Measurements from ENCODE around the gene PCDHB5.
"Not testable (repeated sequence)": the region's sequence is repeated elsewhere in the genome, so short reads cannot be mapped to it uniquely, and the experiment has no call there.

Gene PCDHB5

GRCh38 chr5:141135030-141135717 is at the start of gene PCDHB5:
Gene PCDHB5, plus strand, starts transcription at chr5:141135206. Its CDS starts 229 bp downstream, at chr5:141135435.
- peak within 1 kb of the TSS; percentile 3; the same call in 1 of the 2 replicates for H3K4me3 ChIP-seq (ENCODE audit: low read depth, low read length)
- ChIA-PET CTCF (interaction anchor here (0.7 to 1.0 kb wide), 2 partner anchors 23 to 429 kb away, joined by 3 read pairs; no protein-coding TSS in a partner anchor), POLR2A (no interaction called here)
- TF ChIP-seq CTCF (IDR thresholded peaks at IDR 0.05; ENCODE audit: insufficient read depth, low read length, missing control alignments), result peak; percentile 6
- no peak for DNase-seq (ENCODE audit: low read depth, low spot score)

- POLR2A ChIA-PET, result no interaction called here
- CTCF ChIA-PET, result no interaction called here
- DNase-seq (ENCODE audit: low read depth, low spot score), result no peak
- H3K4me3 ChIP-seq (ENCODE audit: low read depth, low read length), result peak within 1 kb of the TSS; percentile 29
- TF ChIP-seq CTCF (IDR thresholded peaks at IDR 0.05; ENCODE audit: insufficient read depth, low read length, missing control alignments), result no peak
Observed at GRCh38 chr5:141094481-141095262, 40.3 kb upstream of the PCDHB5 start, which contains the start of gene PCDHB2. Gene PCDHB2, plus strand, starts transcription at chr5:141094615. Its CDS starts 176 bp downstream, at chr5:141094791.

- no peak overlapping the region for H3K4me3 ChIP-seq (ENCODE audit: low read depth, low read length)
- ChIA-PET CTCF (no interaction called here), POLR2A (no interaction called here)
- TF ChIP-seq CTCF (IDR thresholded peaks at IDR 0.05; ENCODE audit: insufficient read depth, low read length, missing control alignments), result no peak
- DNase-seq (ENCODE audit: low read depth, low spot score), result no peak
Observed at GRCh38 chr5:141095263-141095641, 39.8 kb upstream of the PCDHB5 start.

GRCh38 chr5:141096181-141096580 is 38.8 kb upstream of the PCDHB5 start:
- POLR2A ChIA-PET; CTCF ChIA-PET; H3K4me3 ChIP-seq (ENCODE audit: low read depth, low read length); DNase-seq (ENCODE audit: low read depth, low spot score): not testable (repeated sequence)

GRCh38 chr5:141096586-141096985 is 38.4 kb upstream of the PCDHB5 start:
- CTCF ChIA-PET; POLR2A ChIA-PET; DNase-seq (ENCODE audit: low read depth, low spot score); H3K4me3 ChIP-seq (ENCODE audit: low read depth, low read length): not testable (repeated sequence)

- H3K4me3 ChIP-seq (ENCODE audit: low read depth, low read length), result no peak within 1 kb of the TSS
- CTCF ChIA-PET, result no interaction called here
- no peak for DNase-seq (ENCODE audit: low read depth, low spot score)
- TF ChIP-seq CTCF (IDR thresholded peaks at IDR 0.05; ENCODE audit: insufficient read depth, low read length, missing control alignments), result no peak
- POLR2A ChIA-PET, result no interaction called here
Observed at GRCh38 chr5:141100243-141100805, 34.7 kb upstream of the PCDHB5 start, which contains the start of gene PCDHB3. Gene PCDHB3, plus strand, starts transcription at chr5:141100473. Its CDS starts 177 bp downstream, at chr5:141100650.

GRCh38 chr5:141101059-141101458 is 33.9 kb upstream of the PCDHB5 start:
- H3K4me3 ChIP-seq (ENCODE audit: low read depth, low read length), result no peak overlapping the region
- DNase-seq (ENCODE audit: low read depth, low spot score), result no peak
- TF ChIP-seq CTCF (IDR thresholded peaks at IDR 0.05; ENCODE audit: insufficient read depth, low read length, missing control alignments), result no peak
- ChIA-PET POLR2A (no interaction called here), CTCF (no interaction called here)

- DNase-seq (ENCODE audit: low read depth, low spot score); CTCF ChIA-PET; POLR2A ChIA-PET; H3K4me3 ChIP-seq (ENCODE audit: low read depth, low read length): not testable (repeated sequence)
Observed at GRCh38 chr5:141102070-141102469, 32.9 kb upstream of the PCDHB5 start.

DNA sequence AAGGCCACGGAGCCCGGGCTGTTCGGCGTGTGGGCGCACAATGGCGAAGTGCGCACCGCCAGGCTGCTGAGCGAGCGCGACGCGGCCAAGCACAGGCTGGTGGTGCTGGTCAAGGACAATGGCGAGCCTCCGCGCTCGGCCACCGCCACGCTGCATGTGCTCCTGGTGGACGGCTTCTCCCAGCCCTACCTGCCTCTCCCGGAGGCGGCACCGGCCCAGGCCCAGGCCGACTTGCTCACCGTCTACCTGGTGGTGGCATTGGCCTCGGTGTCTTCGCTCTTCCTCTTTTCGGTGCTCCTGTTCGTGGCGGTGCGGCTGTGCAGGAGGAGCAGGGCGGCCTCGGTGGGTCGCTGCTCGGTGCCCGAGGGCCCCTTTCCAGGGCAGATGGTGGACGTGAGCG is 32.5 kb upstream of the PCDHB5 start:
- POLR2A ChIA-PET; CTCF ChIA-PET; H3K4me3 ChIP-seq (ENCODE audit: low read depth, low read length); DNase-seq (ENCODE audit: low read depth, low spot score): not testable (repeated sequence)

All from AG04449 (cell line).